Measurements from ENCODE around the gene GEMIN4.

GEMIN4 gene

DNA sequence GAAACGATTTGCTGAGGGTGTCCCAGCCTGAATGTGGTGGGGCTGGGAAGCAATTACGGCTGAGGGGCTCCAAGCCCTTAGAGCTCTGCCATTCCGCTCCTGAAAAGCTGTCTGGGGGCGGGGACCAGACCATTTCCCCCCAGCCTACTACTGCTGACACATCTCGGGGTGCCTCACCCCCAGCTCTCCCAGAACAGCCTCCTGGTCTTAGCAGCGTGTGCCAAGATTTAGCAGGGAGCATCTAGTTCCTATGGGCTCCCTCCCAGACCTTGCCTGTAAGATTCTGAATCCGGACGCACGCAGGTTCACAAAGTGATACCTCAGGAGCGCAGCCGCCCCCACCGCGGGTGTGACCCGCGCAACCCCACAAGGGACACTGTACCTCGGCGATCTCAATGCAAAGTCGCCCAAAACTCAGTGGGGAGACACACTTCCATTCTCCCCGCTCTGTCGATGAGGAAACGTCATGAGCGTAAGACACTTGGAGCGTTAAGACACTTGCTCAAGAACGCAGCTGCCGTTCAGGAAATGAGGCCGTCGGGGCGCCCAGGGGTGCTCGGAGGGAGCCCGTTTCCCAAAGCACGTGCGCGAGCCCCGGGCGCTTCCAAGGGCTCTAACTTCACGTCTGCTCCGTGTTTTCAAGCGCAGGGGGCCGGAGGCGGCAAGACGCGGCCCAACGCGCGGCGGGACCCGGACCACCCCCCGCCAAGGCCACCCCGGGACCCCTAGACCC, 629 bp downstream of the GEMIN4 start (continued):
- TF ChIP-seq ZNF324 (tag by site-specific recombination; IDR thresholded peaks at IDR 0.05): 0 out of 2 replicates have a peak, but pooled peaks have one; percentile 18
- no peak for TF ChIP-seq ZNF311 (tag by site-specific recombination; IDR thresholded peaks at IDR 0.05; ENCODE audit: borderline replicate concordance)

DNA sequence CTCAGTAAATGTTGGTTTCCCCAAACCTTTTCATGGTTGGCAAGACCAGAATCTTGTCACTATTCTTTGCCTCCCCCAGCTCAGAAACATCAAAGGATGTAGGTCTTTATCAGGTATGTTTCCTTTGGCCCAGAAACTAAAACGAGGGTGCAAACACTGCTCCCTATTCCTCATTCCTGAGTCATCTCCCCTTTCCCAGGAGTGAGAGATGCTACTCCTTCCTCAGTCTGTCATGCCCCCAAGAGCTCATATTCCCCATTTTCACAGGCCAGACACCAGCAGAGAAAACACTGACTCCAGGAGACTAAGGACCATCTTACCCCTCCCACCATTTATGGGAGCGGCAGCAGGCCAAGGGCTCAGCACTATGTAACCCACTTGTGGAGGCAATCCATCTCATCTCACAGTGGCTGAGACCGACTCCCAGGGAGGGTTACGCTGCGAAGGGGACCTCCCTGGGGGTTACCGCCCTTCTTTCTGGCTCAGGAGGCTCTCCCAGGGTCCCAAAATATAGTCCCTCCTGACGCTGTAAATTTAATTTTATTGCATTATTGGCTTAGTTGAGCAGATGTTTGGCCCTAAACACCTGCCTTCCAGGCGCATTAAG, 1.5 kb downstream of the GEMIN4 start:
- H3K36me3 ChIP-seq (ENCODE audit: control insufficient read depth in 2 of 2, insufficient read depth in 1 of 2, low read length in 2 of 2): peaks cover 13 to 48% of the 10 kb centered on the region in 2 experiments
- ChIA-PET POLR2A (interaction anchor here (0.7 to 1.3 kb wide), 5 partner anchors 10 to 32 kb away, joined by 3 to 5 read pairs (median 3); partner anchors contain the start of genes GLOD4 and MRM3), CTCF (interaction anchor here (0.6 to 2.1 kb wide), 4 partner anchors 20 to 230 kb away, joined by 3 to 8 read pairs (median 4); no protein-coding TSS in a partner anchor)
- H3K4me3 ChIP-seq (ENCODE audit: low read depth, low read length): no peak overlapping the region
- peaks cover 3% of the 10 kb centered on the region; the same call in 1 of the 2 replicates for H3K4me1 ChIP-seq (ENCODE audit: control insufficient read depth, insufficient read depth, low read length)
- H3K9me3 ChIP-seq (ENCODE audit: control insufficient read depth, insufficient read depth, low read depth, low read length): no peaks in the 10 kb centered on the region
- H3K27ac ChIP-seq (ENCODE audit: extremely low read depth, low read depth, low read length): no peak overlapping the region
- TF ChIP-seq ZNF114 (tag by site-specific recombination; IDR thresholded peaks at IDR 0.05) (no peak), ZNF175 (tag by site-specific recombination; IDR thresholded peaks at IDR 0.05) (no peak), ZNF394 (tag by site-specific recombination; IDR thresholded peaks at IDR 0.05; ENCODE audit: borderline replicate concordance) (no peak), ZNF544 (tag by site-specific recombination; IDR thresholded peaks at IDR 0.05) (no peak), SP3 (tag by site-specific recombination; IDR thresholded peaks at IDR 0.05) (no peak), ZBTB8A (tag by site-specific recombination; IDR thresholded peaks at IDR 0.05) (no peak), ZNF501 (tag by site-specific recombination; IDR thresholded peaks at IDR 0.05) (no peak), ZNF624 (tag by site-specific recombination; IDR thresholded peaks at IDR 0.05) (no peak), SCRT1 (tag by site-specific recombination; IDR thresholded peaks at IDR 0.05; ENCODE audit: borderline replicate concordance) (0 out of 2 replicates have a peak, but pooled peaks have one; percentile 28), SETDB1 (IDR thresholded peaks at IDR 0.05; ENCODE audit: insufficient read length, low read length) (no peak), SALL2 (tag by site-specific recombination; IDR thresholded peaks at IDR 0.05; ENCODE audit: borderline replicate concordance) (no peak), EGR2 (tag by site-specific recombination; IDR thresholded peaks at IDR 0.05; ENCODE audit: low read depth) (no peak), ZNF248 (tag by site-specific recombination; IDR thresholded peaks at IDR 0.05) (no peak), ZNF654 (tag by site-specific recombination; IDR thresholded peaks at IDR 0.05; ENCODE audit: low read depth) (no peak; the same call in 1 of the 2 replicates)
- TF ChIP-seq, protein P1, sequence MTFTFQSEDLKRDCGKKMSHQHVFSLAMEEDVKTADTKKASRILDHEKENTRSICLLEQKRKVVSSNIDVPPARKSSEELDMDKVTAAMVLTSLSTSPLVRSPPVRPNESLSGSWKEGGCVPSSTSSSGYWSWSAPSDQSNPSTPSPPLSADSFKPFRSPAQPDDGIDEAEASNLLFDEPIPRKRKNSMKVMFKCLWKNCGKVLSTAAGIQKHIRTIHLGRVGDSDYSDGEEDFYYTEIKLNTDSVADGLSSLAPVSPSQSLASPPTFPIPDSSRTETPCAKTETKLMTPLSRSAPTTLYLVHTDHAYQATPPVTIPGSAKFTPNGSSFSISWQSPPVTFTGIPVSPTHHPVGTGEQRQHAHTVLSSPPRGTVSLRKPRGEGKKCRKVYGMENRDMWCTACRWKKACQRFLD (tag by site-specific recombination; IDR thresholded peaks at IDR 0.05): no peak
- TF ChIP-seq, protein P2, sequence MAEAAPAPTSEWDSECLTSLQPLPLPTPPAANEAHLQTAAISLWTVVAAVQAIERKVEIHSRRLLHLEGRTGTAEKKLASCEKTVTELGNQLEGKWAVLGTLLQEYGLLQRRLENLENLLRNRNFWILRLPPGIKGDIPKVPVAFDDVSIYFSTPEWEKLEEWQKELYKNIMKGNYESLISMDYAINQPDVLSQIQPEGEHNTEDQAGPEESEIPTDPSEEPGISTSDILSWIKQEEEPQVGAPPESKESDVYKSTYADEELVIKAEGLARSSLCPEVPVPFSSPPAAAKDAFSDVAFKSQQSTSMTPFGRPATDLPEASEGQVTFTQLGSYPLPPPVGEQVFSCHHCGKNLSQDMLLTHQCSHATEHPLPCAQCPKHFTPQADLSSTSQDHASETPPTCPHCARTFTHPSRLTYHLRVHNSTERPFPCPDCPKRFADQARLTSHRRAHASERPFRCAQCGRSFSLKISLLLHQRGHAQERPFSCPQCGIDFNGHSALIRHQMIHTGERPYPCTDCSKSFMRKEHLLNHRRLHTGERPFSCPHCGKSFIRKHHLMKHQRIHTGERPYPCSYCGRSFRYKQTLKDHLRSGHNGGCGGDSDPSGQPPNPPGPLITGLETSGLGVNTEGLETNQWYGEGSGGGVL (tag by site-specific recombination; IDR thresholded peaks at IDR 0.05): no peak
- TF ChIP-seq, protein P3, sequence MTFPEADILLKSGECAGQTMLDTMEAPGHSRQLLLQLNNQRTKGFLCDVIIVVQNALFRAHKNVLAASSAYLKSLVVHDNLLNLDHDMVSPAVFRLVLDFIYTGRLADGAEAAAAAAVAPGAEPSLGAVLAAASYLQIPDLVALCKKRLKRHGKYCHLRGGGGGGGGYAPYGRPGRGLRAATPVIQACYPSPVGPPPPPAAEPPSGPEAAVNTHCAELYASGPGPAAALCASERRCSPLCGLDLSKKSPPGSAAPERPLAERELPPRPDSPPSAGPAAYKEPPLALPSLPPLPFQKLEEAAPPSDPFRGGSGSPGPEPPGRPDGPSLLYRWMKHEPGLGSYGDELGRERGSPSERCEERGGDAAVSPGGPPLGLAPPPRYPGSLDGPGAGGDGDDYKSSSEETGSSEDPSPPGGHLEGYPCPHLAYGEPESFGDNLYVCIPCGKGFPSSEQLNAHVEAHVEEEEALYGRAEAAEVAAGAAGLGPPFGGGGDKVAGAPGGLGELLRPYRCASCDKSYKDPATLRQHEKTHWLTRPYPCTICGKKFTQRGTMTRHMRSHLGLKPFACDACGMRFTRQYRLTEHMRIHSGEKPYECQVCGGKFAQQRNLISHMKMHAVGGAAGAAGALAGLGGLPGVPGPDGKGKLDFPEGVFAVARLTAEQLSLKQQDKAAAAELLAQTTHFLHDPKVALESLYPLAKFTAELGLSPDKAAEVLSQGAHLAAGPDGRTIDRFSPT (tag by site-specific recombination; IDR thresholded peaks at IDR 0.05): no peak
- TF ChIP-seq, protein P4, sequence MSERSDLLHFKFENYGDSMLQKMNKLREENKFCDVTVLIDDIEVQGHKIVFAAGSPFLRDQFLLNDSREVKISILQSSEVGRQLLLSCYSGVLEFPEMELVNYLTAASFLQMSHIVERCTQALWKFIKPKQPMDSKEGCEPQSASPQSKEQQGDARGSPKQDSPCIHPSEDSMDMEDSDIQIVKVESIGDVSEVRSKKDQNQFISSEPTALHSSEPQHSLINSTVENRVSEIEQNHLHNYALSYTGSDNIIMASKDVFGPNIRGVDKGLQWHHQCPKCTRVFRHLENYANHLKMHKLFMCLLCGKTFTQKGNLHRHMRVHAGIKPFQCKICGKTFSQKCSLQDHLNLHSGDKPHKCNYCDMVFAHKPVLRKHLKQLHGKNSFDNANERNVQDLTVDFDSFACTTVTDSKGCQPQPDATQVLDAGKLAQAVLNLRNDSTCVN (tag by site-specific recombination; optimal IDR thresholded peaks at IDR 0.05): no peak
- TF ChIP-seq, protein P5, sequence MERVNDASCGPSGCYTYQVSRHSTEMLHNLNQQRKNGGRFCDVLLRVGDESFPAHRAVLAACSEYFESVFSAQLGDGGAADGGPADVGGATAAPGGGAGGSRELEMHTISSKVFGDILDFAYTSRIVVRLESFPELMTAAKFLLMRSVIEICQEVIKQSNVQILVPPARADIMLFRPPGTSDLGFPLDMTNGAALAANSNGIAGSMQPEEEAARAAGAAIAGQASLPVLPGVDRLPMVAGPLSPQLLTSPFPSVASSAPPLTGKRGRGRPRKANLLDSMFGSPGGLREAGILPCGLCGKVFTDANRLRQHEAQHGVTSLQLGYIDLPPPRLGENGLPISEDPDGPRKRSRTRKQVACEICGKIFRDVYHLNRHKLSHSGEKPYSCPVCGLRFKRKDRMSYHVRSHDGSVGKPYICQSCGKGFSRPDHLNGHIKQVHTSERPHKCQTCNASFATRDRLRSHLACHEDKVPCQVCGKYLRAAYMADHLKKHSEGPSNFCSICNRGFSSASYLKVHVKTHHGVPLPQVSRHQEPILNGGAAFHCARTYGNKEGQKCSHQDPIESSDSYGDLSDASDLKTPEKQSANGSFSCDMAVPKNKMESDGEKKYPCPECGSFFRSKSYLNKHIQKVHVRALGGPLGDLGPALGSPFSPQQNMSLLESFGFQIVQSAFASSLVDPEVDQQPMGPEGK (tag by site-specific recombination; IDR thresholded peaks at IDR 0.05): no peak
- TF ChIP-seq, protein P6, sequence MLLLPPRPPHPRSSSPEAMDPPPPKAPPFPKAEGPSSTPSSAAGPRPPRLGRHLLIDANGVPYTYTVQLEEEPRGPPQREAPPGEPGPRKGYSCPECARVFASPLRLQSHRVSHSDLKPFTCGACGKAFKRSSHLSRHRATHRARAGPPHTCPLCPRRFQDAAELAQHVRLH (tag by site-specific recombination; IDR thresholded peaks at IDR 0.05): no peak
- TF ChIP-seq, protein P7, sequence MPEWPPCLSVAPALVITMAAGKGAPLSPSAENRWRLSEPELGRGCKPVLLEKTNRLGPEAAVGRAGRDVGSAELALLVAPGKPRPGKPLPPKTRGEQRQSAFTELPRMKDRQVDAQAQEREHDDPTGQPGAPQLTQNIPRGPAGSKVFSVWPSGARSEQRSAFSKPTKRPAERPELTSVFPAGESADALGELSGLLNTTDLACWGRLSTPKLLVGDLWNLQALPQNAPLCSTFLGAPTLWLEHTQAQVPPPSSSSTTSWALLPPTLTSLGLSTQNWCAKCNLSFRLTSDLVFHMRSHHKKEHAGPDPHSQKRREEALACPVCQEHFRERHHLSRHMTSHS (tag by site-specific recombination; IDR thresholded peaks at IDR 0.05): no peak
